ENCODE results near the gene ACR. TPM values are rescaled to one million over a fixed set of nuclear protein-coding genes. Genes with fewer than 3 reads are reported as not detected.

ACR gene
- total RNA-seq, 1 donor: not detected

DNA sequence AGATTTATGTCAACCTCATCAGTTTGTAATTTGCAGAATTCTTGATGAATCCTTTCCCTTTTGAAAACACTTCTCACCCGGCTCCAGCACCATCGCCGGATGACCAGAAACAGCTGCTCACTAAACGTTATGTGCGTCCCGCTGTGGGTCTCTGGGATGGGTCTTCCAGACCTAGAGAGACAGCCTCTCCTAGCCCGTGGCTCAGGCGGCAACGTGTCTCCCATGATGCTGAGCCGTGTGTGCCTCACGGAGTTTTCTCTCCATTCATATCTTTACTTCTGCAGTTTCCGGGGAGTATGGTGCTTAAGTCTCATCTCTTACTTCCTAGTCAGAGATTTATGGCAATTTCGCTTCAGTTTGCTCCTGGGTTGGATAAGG is 25.0 kb upstream of the ACR start:
- DNase-seq (ENCODE audit: low read depth): no peak
- TF ChIP-seq, protein P1, sequence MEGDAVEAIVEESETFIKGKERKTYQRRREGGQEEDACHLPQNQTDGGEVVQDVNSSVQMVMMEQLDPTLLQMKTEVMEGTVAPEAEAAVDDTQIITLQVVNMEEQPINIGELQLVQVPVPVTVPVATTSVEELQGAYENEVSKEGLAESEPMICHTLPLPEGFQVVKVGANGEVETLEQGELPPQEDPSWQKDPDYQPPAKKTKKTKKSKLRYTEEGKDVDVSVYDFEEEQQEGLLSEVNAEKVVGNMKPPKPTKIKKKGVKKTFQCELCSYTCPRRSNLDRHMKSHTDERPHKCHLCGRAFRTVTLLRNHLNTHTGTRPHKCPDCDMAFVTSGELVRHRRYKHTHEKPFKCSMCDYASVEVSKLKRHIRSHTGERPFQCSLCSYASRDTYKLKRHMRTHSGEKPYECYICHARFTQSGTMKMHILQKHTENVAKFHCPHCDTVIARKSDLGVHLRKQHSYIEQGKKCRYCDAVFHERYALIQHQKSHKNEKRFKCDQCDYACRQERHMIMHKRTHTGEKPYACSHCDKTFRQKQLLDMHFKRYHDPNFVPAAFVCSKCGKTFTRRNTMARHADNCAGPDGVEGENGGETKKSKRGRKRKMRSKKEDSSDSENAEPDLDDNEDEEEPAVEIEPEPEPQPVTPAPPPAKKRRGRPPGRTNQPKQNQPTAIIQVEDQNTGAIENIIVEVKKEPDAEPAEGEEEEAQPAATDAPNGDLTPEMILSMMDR (IDR thresholded peaks at IDR 0.05; ENCODE audit: insufficient read depth, low read length): no peak

DNA sequence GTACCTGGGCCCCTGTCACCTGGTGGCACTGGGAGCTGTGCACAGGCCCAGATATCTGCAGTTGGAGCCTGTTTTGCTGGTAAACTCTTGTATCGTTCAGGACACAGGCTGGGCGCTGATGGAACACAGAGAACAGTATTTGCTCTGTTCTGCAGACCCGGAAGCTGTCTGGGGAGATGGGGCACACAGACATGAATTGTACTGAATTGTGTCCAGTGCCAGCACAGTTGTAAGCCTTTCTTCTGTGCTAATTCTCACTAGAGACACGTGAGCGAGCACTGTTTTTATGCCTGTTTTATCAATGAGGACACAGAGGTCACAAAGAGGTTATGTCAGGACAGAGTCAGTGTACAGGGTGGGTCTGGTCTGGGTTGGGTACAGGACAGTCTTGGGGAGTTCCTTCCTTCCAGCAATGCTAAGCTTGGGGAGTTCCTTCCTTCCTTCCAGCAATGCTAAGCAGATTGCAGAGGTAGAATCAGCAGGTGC is 24.4 kb upstream of the ACR start:
- no peak overlapping the region for H3K4me3 ChIP-seq (ENCODE audit: low read depth, low read length)
- no peak for DNase-seq (ENCODE audit: low read depth)
- TF ChIP-seq, protein P1 (IDR thresholded peaks at IDR 0.05; ENCODE audit: insufficient read depth, low read length): no peak

More for the DNA sequence above, 25.0 kb upstream of the ACR start:
- H3K4me3 ChIP-seq (ENCODE audit: low read depth, low read length): no peak overlapping the region

DNA sequence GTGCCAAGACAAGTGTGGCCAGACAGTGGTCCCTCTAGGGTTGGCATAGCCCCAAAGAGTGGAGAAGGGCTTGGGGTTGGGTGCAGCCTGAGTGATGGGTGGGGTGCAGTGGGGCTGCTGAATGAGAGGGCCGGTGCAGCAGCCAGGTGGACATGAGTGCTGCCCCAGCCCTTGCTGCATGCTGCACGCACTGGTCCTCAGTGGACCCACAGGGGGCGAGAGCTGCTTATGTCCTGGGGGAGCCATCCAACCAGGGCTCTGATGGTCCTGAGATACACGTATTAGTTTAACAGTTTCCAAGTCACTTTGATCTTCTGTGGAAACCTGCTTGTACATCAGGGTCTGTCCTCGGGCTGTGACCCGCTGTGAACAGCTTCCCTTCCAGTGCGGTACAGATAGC is 23.9 kb upstream of the ACR start:
- TF ChIP-seq, protein P1 (IDR thresholded peaks at IDR 0.05; ENCODE audit: insufficient read depth, low read length): no peak
- DNase-seq (ENCODE audit: low read depth): no peak
- H3K4me3 ChIP-seq (ENCODE audit: low read depth, low read length): no peak overlapping the region

DNA sequence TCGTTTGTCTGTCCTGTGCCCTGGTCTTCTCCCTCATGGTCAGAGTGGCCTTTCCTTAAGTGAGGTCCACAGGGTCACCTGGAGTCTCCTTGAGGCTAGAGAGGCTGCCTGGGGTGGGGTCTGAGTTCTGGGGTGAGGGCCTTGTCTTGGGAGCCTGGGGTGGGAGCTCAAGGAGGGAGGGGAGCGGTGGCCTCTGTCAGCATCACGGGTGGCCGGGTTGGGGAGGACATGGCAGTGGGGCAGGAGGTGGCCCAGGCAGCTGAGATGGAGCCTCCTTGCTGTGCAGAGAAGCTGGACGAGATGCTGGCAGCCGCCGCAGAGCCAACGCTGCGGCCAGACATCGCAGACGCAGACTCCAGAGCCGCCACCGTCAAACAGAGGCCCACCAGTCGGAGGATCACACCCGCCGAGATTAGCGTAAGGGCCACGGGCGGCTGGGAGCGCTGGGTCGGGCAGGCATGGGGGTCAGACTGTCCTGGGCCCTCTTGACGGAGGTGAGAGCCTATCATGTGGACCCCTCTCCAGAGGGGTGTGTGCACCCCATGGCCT is 23.3 kb upstream of the ACR start:
- no peak overlapping the region for H3K4me3 ChIP-seq (ENCODE audit: low read depth, low read length)
- no peak for DNase-seq (ENCODE audit: low read depth)
- TF ChIP-seq, protein P1 (IDR thresholded peaks at IDR 0.05; ENCODE audit: insufficient read depth, low read length): no peak

DNA sequence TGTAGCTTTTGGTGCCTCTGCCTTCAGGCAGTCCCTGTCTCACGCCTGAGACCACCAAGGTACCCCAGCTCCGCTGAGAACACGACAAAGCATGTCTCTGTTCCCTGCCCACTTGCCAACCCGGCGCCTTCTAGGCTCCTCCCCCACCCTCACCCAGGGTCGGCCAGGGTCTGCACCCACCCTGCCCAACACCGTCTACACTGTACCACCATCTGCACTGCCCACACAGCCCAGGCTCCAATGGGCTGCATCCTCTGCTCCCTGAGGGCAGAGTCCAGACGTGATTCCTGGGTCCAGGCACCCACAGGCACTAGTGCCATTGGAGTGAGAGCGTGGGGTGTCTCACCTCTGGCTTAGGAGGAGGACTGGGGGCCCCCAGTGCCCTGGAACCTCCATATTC is 22.8 kb upstream of the ACR start:
- TF ChIP-seq, protein P1 (IDR thresholded peaks at IDR 0.05; ENCODE audit: insufficient read depth, low read length): no peak
- no peak overlapping the region for H3K4me3 ChIP-seq (ENCODE audit: low read depth, low read length)
- DNase-seq (ENCODE audit: low read depth): no peak

DNA sequence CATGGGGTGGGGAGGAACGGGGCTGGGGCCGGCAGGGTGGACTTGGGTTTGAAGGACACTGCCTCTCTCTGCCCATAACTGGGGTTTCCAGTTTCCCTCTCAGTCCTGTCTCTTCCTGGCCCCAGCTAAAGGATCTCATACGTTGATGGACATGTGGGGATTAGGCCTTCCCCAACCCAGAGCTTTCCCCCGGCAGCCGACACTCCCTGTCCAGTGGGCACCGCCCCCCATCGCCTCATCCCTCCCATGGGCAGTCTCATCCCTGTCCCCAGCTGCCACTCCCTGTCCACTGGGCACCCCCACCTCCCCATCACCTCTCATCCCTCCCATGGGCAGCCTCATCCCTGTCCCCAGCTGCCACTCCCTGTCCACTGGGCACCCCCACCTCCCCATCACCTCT is 22.2 kb upstream of the ACR start:
- TF ChIP-seq, protein P1 (IDR thresholded peaks at IDR 0.05; ENCODE audit: insufficient read depth, low read length): no peak
- no peak for DNase-seq (ENCODE audit: low read depth)
- H3K4me3 ChIP-seq (ENCODE audit: low read depth, low read length): no peak overlapping the region
